ENCODE results near the gene TCF7L1.
"Not testable (repeated sequence)": the region's sequence is repeated elsewhere in the genome, so short reads cannot be mapped to it uniquely, and the experiment has no call there.

TCF7L1 gene

DNA sequence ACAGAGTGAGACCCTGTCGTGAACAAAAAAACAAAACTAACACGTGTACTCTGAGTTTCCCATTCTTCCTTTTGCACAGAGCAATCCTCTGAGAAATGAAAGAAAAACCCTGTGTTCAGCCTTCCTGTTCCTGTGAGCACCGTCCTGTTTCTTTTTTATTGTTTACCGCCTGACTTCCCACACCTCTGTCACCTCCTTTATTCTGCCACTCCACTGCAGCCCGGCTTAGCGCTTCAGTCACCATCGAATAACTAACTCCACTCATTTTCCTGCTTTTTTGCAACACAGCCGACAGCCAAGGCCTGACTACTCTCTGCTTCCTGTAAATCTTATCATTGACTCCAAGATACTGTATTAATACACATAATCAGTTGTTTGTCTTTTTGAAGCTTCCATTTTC, 153.7 kb downstream of the TCF7L1 start:
- no peak for DNase-seq (ENCODE audit: low spot score)

DNA sequence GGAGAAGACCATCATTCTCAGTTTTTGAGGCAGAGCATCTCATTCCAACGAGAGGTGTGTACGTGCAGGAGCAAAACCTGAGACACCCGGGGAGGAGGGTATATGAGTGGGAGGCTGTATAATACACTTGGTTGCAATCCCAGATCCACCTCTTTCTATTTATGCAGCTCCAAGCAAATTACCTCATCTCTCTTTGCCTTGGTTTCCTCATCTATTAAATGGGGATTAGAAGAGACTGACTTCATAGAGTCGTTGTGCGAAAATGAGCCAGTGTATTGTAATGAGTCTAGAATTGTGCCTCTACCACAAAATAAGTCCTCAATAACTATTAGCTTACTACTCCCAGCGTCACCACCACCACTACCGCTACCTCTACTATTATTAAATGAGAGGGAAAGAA, 154.5 kb downstream of the TCF7L1 start:
- DNase-seq (ENCODE audit: low spot score): no peak

DNA sequence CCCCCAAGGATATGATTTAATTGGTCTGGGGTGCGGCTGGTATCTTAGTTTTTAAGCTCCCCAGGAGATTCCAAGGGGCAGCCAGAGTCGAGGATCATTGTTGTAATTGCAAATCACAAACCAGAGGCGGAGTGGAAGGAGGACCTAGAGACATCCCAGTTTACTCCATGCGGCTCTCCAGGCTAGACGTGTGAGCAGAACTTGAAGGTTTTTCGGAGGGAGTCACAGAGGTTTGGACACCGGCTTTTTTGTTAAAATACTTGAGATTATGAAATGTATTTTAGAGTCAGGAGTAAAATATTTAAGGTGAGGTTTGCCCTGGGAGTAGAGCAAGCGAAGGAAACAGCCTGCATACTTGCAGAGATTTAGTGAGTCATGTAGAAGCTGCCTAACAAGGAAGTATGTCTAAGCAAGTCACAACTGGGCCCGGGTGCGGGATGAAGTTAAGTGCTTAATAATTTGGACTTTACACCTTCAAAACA, 155.1 kb downstream of the TCF7L1 start:
- DNase-seq (ENCODE audit: low spot score): peak; percentile 84

DNA sequence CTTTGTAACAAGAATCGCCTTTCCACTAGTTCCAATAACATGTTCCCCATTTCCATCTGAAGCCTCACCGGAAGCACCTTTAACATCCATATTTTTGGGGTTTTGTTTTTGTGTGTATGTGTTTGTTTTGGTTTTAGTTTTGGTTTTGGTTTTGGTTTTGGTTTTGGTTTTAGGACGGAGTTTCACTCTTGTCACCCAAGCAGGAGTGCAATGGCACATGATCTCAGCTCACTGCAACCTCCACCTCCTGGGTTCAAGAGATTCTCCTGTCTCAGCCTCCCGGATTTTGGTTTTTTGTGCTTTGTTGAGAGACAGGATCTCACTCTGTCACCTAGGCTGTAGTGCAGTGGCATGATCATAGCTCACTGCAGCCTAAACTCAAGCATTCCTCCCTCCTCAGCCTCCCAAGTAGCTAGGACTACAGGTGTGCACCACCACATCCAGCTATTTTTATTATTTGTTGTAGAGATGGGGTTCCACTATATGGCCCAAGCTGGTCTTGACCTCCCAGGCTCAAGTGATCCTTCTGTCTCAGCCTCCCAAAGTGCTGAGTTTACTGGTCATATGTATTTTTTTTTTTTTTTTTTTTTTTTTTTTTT, 158.3 kb downstream of the TCF7L1 start:
- DNase-seq (ENCODE audit: low spot score): no peak

DNA sequence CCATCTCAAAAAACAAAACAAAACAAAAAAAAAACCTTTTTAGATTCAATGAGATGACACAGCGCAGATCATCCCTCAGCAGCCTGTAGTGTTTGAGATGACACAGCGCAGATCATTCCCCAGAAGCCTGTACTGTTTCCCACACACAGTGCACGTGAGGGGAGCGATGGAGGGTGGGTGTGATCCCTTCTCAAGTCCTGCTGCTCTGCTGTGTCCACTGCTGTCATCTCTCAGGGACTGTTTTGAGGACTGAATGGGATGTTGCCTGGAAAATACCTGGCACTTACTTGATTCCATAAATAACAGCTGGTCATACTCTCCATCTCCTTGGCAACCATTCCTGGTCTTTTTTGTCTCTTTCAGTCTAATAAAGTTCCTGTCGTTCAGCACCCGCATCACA, 168.9 kb downstream of the TCF7L1 start:
- DNase-seq (ENCODE audit: low spot score): no peak

DNA sequence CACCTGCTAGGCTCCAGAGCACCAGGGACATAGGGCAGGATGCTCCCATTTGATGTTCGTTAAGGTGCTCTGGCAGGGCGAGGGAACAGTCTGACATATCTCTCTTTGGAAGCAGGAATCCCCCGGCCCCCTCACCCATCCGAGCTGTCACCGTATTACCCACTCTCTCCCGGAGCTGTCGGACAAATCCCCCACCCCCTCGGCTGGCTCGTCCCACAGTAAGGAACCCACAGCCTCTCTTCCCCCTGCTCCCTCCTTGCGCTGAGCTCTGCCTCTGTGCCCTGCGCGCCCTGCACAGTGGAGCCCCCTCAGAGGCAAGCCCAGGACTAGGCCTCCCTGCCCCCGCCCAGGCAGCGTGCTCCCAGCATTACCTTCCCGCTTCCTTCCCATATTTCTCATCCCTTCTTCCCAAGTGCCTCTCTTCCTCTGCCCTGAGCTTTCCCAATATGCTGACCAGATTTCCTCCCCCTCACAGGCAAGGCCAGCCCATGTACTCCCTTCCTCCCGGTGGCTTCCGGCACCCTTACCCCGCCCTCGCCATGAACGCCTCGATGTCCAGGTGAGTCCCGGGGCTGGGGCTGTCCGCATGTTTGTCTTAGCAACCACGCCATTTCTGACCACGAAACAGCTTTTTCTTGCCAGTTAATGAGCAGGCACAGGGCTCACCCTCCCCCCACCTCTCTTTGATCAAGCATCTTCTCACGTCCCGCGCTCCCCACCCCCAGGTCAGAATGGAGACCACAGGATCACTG, 170.8 kb downstream of the TCF7L1 start:
- no peak for DNase-seq (ENCODE audit: low spot score)

DNA sequence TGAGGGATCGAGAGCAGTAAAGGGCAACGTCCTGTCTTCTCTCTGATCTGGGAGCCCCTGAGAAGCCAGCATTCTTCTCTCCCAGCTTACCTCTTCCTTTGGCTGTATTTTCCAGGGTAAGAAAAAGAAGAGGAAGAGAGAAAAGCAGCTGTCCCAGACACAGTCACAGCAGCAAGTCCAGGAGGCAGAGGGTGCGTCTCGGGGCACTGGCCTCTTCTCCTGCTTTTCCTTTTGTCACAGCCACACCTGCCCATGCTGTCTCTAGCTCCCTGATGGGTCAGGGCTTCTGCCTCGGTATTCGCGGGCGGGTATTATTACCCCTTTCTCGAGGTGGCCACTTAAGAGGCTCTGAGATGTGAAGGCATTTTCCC, 174.3 kb downstream of the TCF7L1 start:
- DNase-seq (ENCODE audit: low spot score): no peak

DNA sequence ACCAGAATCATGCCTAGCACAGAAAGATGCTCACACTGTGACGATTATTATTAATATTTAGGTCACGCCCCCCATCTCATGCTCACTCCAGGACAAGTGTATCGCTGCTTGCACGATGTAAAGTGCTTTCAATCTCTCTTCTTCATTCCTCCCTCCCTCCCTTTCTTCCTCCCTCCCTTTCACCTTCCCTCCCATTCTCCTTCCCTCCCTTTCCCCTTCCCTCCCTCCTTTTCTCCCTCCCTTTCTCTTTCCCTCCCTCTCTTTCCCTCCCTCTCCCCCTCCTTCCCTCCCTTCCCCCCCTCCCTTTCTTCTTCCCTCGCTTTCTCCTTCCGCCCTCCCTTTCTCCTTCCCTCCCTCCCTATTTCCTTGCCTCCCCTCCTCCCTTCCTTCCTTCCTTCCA, 175.0 kb downstream of the TCF7L1 start:
- DNase-seq (ENCODE audit: low spot score): no peak

DNA sequence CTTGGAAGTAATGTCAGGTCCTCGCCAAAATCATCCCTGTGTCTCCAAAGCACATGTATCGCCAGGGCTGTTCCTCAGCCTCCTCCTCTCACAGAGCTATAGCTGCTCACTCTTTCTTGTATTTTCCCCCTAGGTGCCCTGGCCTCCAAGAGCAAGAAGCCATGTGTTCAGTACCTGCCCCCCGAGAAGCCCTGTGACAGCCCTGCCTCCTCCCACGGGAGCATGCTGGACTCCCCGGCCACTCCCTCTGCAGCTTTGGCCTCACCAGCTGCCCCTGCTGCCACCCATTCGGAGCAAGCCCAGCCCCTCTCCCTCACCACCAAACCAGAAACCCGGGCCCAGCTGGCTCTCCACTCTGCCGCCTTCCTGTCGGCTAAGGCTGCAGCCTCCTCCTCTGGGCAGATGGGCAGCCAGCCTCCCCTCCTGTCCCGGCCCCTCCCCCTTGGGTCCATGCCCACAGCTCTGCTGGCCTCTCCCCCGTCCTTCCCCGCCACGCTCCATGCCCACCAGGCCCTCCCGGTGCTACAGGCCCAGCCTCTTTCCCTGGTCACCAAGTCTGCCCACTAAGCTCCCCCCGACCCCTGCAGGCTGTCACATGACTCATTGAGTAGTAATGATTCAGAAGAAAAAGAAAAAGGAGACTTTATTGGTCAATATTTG, 175.8 kb downstream of the TCF7L1 start:
- DNase-seq (ENCODE audit: low spot score): peak; percentile 96

DNA sequence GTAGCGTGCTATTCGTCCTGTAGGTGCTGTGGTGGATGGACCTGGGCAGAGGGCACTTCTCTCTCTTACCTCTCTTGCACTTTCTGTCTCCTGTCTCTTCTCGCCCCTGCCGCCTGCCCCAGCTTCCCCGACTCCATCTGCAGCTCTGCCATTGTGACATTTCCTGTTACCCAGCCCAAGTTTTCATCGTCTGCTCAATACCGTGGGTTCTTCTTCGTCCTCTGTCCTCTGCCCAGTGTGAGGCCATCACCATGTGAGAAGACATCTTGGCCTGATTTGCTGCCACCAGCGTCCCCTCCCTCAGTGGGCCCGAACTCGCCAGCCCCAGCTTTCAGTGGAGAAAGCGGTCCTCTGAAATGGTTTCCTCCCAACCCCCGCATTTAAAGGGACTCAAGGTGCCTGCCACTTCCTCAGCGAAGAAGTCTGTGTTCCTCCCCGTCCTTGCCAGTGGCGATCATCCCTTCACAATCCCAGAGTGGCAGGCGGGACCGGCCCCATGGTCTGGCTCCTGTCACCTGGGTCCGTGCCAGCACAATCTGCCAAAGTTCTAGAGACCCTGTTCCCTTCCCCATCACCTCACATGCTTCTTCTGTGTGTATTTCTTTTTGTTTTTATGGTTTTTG, 176.6 kb downstream of the TCF7L1 start:
- no peak for DNase-seq (ENCODE audit: low spot score)

DNA sequence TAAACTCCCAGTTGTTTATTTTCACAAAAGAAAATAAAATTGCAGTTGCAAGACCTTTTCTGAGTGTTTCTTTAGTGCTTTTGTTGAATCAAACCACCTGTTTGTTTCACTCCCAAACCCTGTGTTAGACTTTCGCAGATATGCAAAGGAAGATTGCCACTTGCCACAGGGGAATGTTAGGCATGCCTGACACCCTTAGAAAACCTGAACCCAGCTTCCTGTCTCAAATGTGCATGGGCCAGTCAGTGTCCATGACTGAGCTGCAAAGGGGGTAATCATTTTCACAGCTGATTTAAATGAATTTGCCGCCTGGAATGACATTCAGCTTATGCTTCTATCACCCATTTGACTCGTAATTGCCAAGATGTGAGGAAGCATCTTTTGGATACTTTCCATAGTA, 177.1 kb downstream of the TCF7L1 start:
- DNase-seq (ENCODE audit: low spot score): peak; percentile 68

DNA sequence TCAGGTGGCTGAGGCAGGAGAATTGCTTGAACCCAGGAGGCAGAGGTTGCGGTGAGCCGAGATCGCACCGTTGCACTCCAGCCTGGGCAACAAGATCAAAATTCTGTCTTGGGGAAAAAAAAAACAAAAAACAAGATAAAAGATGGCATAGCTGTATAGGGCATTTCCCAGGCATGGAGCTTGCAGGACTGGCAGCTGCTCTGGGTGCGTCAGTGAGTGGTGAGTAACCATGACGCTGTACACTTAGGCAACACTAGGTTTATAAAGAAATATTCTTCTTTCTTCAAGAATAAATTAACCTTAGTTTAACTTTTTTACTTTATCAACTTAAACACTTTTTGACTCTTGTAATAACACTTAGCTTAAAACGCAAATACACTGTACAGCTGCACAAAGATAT, 179.2 kb downstream of the TCF7L1 start:
- DNase-seq (ENCODE audit: low spot score): no peak

DNA sequence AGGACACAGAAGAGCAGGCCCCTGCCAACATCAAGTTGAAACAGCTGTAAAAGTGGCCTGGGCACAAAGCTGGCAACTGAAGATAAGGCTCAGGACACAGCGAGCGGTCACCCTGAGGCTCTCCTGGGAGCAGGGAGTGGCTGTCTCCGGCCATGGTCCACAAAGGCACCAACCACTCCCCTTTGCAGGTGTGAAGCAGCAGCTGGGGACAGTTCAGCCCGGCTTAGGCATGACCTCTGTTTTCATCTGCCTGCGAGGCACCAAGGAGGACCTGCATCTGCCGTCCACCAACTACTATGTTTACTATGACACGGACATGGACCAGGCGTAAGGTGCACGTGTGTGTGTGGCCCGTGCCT, 181.7 kb downstream of the TCF7L1 start:
- DNase-seq (ENCODE audit: low spot score): no peak

DNA sequence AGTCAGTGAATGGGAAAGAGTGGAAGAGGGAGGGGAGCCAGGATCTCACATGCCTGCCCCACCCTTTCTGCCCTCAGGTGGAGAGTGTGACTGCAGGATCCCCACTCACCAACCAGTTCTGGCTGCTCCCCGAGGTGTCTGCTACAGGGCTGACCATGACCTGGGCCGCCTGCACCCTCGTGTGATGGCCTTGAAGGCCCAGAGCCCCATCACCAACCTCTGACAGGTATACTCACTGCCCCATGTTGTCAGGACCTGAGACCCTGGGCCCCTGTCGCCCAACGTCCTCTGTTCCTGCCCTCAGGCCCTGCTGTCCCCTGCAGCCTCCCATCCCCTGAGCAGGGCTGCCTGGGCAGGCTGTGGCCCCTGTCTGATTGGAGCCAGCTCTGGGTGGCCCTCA, 182.7 kb downstream of the TCF7L1 start:
- DNase-seq (ENCODE audit: low spot score): not testable (repeated sequence)

DNA sequence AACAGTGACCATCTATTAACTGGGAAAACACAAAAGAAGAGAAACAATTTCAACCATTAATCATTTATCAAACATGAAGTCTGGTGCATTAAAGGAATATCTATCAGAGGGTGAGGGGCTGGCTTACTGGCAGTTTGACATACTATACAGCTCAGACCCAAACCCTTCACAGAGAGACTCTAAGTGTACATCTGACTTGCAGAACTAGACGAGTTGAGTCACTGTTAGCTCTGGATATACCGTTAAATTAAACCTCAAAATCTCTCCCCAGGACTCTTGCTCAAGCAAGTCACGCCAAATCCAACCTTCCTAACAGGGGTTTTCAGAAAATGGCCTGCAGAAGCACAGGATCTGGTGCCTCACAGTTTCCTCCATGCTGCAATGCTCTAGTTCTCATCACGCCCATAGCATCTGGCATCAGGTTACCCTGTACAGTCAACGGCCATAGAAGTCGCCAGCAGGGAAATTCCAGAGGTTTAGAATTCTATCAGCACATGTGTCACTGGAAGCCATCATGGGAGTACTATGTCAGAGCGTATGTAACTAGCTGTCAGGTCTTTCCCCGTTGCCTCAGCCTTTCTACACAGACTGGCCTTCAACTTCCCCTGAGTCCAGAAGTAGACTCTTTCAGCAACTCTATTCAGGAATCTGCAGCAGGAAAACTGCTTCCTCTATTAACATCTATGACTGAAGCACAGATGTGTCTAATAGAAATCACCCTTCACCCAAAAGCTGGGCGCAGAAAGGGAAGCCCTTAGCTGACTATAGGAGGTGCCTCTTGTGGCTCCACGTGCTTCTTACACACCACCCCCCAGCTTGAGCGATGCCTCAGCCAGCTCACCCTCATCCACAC, 185.3 kb downstream of the TCF7L1 start:
- DNase-seq (ENCODE audit: low spot score): peak; percentile 30

DNA sequence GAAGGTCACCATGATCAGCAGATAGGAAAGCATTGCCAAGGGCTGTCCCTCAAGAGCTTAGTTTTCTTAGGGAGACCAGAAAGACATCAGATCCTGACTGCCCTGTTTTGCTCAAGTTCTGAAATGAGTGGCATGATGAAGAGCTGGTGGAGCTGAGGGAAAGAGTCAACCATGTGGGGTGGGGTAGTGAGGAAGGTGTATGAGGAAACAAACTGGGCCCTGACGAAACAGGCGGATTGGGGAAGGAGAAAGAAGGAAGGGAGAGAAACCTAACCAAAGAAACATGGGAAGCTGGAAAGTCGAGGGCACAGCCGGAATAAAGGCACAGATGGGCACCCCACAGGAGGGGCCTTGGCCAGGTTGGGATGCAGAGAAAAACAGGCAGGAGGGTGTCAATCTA, 186.6 kb downstream of the TCF7L1 start:
- DNase-seq (ENCODE audit: low spot score): no peak

DNA sequence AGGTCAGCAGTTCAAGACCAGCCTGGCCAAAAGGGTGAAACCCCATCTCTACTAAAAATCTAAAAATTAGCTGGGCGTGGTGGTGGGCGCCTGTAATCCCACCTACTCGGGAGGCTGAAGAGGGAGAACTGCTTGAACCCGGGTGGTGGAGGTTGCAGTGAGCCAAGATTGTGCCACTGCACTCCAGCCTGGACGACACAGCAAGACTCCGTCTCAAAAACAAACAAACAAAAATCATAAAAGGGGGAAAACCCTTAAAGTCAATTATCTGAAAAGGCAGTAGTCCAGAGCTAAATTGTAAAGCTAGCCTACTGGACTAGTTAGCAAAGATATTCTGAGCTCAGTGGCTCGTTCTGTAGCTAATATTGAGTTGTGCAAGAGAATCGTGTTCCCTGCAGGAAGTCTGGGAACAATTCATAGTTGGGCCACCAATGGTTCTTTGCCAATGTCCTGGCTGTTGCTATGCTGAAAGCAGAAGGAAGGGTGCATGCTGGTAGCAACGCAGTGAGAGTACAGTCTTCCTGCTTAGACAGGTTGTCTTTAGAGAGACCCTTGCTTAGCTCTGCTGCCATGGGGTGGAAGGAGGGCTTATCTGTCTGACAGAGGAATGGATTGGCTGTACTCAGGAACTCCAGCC, 190.3 kb downstream of the TCF7L1 start:
- DNase-seq (ENCODE audit: low spot score): no peak

DNA sequence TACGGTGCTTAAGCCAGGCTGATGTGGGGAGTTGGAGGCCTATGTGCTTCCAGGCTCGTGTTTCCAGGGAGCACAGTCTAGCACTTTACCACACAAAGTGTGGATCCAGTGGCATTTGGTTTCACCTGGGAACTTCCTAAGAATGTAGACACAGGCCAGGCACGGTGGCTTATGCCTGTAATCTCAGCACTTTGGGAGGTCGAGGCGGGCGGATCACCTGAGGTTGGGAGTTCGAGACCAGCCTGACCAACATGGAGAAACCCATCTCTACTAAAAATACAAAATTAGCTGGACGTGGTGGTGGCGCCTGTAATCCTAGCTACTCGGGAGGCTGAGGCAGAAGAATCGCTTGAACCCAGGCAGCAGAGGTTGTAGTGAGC, 190.8 kb downstream of the TCF7L1 start:
- DNase-seq (ENCODE audit: low spot score): not testable (repeated sequence)

DNA sequence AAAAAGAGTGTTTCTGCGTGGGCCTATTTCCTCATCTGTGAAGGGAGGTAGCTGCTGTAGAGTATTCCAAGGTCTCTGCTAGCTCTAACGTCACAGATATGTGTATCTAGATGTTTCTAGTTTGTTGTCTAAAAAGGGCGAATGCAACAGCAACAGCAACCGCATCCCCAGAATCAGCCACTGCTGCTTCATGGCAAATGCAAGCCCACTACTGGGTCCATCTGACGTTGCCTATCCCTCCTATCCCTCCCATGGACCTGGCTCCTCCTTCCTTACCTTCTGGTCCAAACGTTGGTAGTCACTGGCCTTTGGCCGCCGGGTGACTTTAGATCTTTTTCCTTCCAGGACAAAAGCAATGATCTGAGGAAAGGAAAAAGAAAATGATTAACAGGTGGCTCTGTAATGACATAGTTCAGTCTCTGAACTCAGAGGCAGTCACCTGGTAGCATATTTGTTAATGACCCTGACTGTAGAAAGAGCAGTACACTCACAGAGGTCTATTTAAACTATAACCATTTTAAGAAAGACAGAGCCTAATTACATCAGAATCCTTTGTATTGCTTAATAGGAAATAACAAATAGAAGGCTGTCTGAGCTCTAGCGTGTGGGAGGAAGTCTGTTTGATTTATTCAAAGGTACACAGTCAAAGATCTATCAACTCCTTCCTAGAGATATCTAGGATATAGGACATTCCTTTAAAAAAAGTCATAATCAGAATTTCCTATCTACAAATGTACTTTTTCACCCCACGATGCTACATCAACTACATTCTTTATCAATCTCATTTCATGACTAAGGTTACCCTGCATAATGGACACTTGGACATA, 191.7 kb downstream of the TCF7L1 start:
- DNase-seq (ENCODE audit: low spot score): peak; percentile 92

DNA sequence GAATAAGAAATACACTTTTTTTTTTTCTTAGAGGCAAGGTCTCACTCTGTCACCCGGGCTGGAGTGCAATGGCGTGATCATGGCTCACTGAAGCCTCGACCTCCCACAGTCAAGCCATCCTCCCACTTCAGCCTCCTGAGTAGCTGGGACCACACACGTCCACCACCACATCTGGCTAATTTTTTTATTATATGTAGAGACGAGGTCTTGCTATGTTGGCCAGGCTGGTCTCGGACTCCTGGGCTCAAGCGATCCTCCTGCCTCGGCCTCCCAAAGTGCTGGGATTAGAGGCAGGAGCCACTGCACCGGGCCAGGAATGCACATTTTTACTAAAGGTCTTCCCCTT, 192.2 kb downstream of the TCF7L1 start:
- DNase-seq (ENCODE audit: low spot score): no peak

All from kidney tubule cell (primary cell).